Measurements from ENCODE around the gene ATG7.

GRCh38 chr3:11539218-11539617 lies 267.0 kb downstream of the ATG7 start:
- TF ChIP-seq CTCF (IDR thresholded peaks at IDR 0.05) (no peak), POLR2A (IDR thresholded peaks at IDR 0.05; ENCODE audit: low read depth) (no peak), EP300 (IDR thresholded peaks at IDR 0.05) (no peak), POLR2AphosphoS5 (IDR thresholded peaks at IDR 0.05) (no peak)
